K562 (cell line): ENCODE data around the gene BTG2. TPM values are rescaled to one million over a fixed set of nuclear protein-coding genes. Genes with fewer than 3 reads are reported as not detected.

Experiments
- ATAC-seq: fragments of 200-7000 bp; cut with Tn5 transposase; 3 replicates; pipeline ENCODE4 v1.9.1; 2020; ENCODE audit warnings: moderate library complexity
- BruUV-seq: library from RNA; stranded (reverse); fragments of 400-500 nt; replicated peaks from 2 replicates; lab custom pipeline; 2021; lab: Mats Ljungman, UMichigan
- CTCF ChIA-PET: fragments of 300-600 bp; formaldehyde crosslinking; extraction: SDS; loops from one replicate; lab custom pipeline; 2021; ENCODE audit warnings: low intra/inter-chr PET ratio; lab: Yijun Ruan, JAX
- POLR2A ChIA-PET: fragments of 300-600, 350-650 bp; sonication (Branson Sonifier 250); formaldehyde crosslinking; extraction: SDS; loops from one replicate; lab custom pipeline; 2021; ENCODE audit warnings: antibody characterized with exemption, inconsistent platforms; lab: Yijun Ruan, JAX
- DNase-seq, 4 experiments: peaks; one replicate each; pipeline versions ENCODE4 v3.0.0 to v3.0.0-alpha.2; 2011 to 2018; ENCODE audit warnings: low spot score in 3 of 4, mixed read lengths in 3 of 4; ENCODE audit errors: extremely low read depth in 1 of 4
- FAIRE-seq: peaks from 2 replicates; lab custom pipeline; 2011; peaks lifted over from hg19 to GRCh38; lab: Jason Lieb, UNC
- H2AFZ ChIP-seq: 2 replicates; pipeline ENCODE4 v1.6.0; 2011; ENCODE audit warnings: low read depth, low read length, control low read depth, inconsistent platforms
- H3K27ac ChIP-seq: fragments of 200-600 bp; 3 replicates; pipeline ENCODE4 v1.8.0; 2011; ENCODE audit warnings: low read depth, mild to moderate bottlenecking, control low read depth, inconsistent platforms, low read length, moderate library complexity, mixed read lengths; ENCODE audit errors: extremely low read depth
- H3K27me3 ChIP-seq, 2 experiments: fragments of 300-600 bp in 1 of 2; 2 replicates in 1 of 2; 3 replicates in 1 of 2; pipeline versions ENCODE4 v1.6.0 to v1.8.0; 2011; ENCODE audit warnings: inconsistent platforms in 2 of 2, low read length in 2 of 2, mild to moderate bottlenecking in 1 of 2, mixed read lengths in 1 of 2, moderate library complexity in 1 of 2; ENCODE audit not compliant: control insufficient read depth in 2 of 2, insufficient read depth in 2 of 2
- H3K36me3 ChIP-seq: fragments of 300-600 bp; 3 replicates; pipeline ENCODE4 v1.8.0; 2011; ENCODE audit warnings: mild to moderate bottlenecking, low read length, inconsistent platforms; ENCODE audit not compliant: control insufficient read depth, insufficient read depth
- H3K4me1 ChIP-seq, 2 experiments: fragments of 200-600 bp in 1 of 2; replicated peaks in 1 of 2; 2 replicates in 1 of 2; 3 replicates in 1 of 2; pipeline versions ENCODE4 v1.5.1 to v1.8.0; 2011; ENCODE audit warnings: inconsistent platforms in 2 of 2, low read length in 2 of 2, mild to moderate bottlenecking in 1 of 2, mixed read lengths in 1 of 2, moderate library complexity in 1 of 2; ENCODE audit not compliant: control insufficient read depth in 2 of 2, insufficient read depth in 2 of 2
- H3K4me2 ChIP-seq: 2 replicates; pipeline ENCODE4 v1.6.1; 2011; ENCODE audit warnings: low read length, control low read depth, inconsistent platforms, mixed read lengths; ENCODE audit not compliant: insufficient read depth
- H3K4me3 ChIP-seq: fragments of 200-600 bp; sonication (generic), shearing (Covaris generic); 2 replicates; pipeline ENCODE4 v1.5.1; 2016; ENCODE audit warnings: control low read depth, inconsistent platforms
- H3K79me2 ChIP-seq: fragments of 200-600 bp; 3 replicates; pipeline ENCODE4 v1.8.0; 2011; ENCODE audit warnings: low read length, inconsistent platforms; ENCODE audit not compliant: control insufficient read depth, insufficient read depth
- H3K9ac ChIP-seq, 2 experiments: 2 replicates each; pipeline versions ENCODE4 v1.6.0 to v1.6.1; 2011; ENCODE audit warnings: low read depth in 2 of 2, low read length in 2 of 2, control low read depth in 1 of 2, inconsistent platforms in 1 of 2, mild to moderate bottlenecking in 1 of 2, mixed read lengths in 1 of 2; ENCODE audit not compliant: insufficient read depth in 1 of 2
- H3K9me1 ChIP-seq: one replicate; pipeline ENCODE4 v1.6.0; 2011; ENCODE audit warnings: inconsistent platforms, mild to moderate bottlenecking, low read length, moderate library complexity; ENCODE audit not compliant: control insufficient read depth, insufficient read depth
- H3K9me3 ChIP-seq: replicated peaks from 2 replicates; pipeline ENCODE4 v1.5.1; 2011; ENCODE audit warnings: low read depth, low read length, inconsistent platforms; ENCODE audit not compliant: control insufficient read depth, insufficient read depth
- H4K20me1 ChIP-seq: replicated peaks from 2 replicates; pipeline ENCODE4 v1.6.1; 2011; ENCODE audit warnings: low read length, inconsistent platforms, mixed read lengths; ENCODE audit not compliant: control insufficient read depth, insufficient read depth
- CEBPB ChIP-seq: fragments of 450-650 bp; IDR thresholded peaks from 2 replicates; pipeline ENCODE4 v1.6.1; 2016; ENCODE audit warnings: missing genetic modification characterization, missing compliant biosample characterization
- CEBPG ChIP-seq, 3 experiments: fragments of 200-800 bp in 1 of 3; sonication (Bioruptor generic) in 1 of 3; sonication (generic) in 1 of 3; formaldehyde crosslinking in 1 of 3; IDR thresholded peaks in 2 of 3; conservative IDR thresholded peaks in 1 of 3; 2 replicates each; pipeline versions ENCODE4 v1.6.1 to v1.8.0; 2016 to 2022; ENCODE audit warnings: missing compliant biosample characterization in 2 of 3, missing genetic modification characterization in 2 of 3, mild to moderate bottlenecking in 1 of 3, missing genetic modification reagents in 1 of 3
- GATA2 ChIP-seq: sonication (generic); formaldehyde crosslinking; IDR thresholded peaks from 2 replicates; pipeline ENCODE4 v1.4.0; 2020; ENCODE audit warnings: mild to moderate bottlenecking, missing genetic modification reagents
- U2AF2 ChIP-seq: fragments of 200-400 bp; formaldehyde crosslinking; optimal IDR thresholded peaks from 2 replicates; pipeline ENCODE3; 2017; ENCODE audit warnings: low read depth, mild to moderate bottlenecking, low read length
- in situ Hi-C: fragments of 300-500 bp; cut with MboI; formaldehyde crosslinking; loops from 4 replicates; pipeline ENCODE4 v1.15.0; 2018; ENCODE audit warnings: inconsistent platforms, mixed read lengths
- intact Hi-C: fragments of 100-400 bp; cut with micrococcal nuclease; formaldehyde crosslinking; loops from 2 replicates; pipeline ENCODE4 v1.14.2; 2022
- polyA plus RNA-seq, 8 experiments: library from polyadenylated mRNA; depleted of rRNA in 4 of 8; stranded (reverse) in 5 of 8; unstranded in 3 of 8; fragments of >200 nt; fragmentation: Nextera tagmentation in 2 of 8; fragmentation: Illumina TruSeq in 1 of 8; extraction: Ambion mirVana in 2 of 8; extraction: Trizol in 1 of 8; gene quantifications; 2 replicates each; pipeline versions ENCODE4 v1.2.1 to v1.2.3, GENCODE V29; 2011 to 2014; ENCODE audit warnings: inconsistent platforms in 1 of 8, missing spikeins in 1 of 8
- total RNA-seq, 7 experiments: library from RNA; depleted of rRNA in 6 of 7; stranded (reverse); fragments of >200 nt in 6 of 7; fragmentation: Illumina TruSeq in 2 of 7; extraction: Trizol in 2 of 7; gene quantifications; 2 replicates each; pipeline versions ENCODE4 v1.2.1 to v1.2.3, GENCODE V29; 2011 to 2021; ENCODE audit warnings: low replicate concordance in 1 of 7

Gene BTG2
- total and polyA plus RNA-seq, 9 of the 15 experiments (the other 6 are each of a cell fraction or from before 2014, with no cell fraction given): 2.3 to 41.9 (median 8.7) TPM

- TF ChIP-seq U2AF2 (no peak), CEBPG (CRISPR knock-in tag; IDR thresholded peaks at IDR 0.05) (no peak), CEBPG (tag; conservative IDR thresholded peaks at IDR 0.05 in 1 of 2, IDR thresholded peaks at IDR 0.05 in 1 of 2) (peak in 1 of 2 experiments; percentile 60; a peak in 3 of 4 replicates), GATA2 (CRISPR knock-in tag) (0 out of 2 replicates have a peak, but pooled peaks have one; percentile 16), CEBPB (tag) (peak; percentile 64)
- ATAC-seq: no peak
- Histone ChIP-seq H4K20me1 (no peaks in the 10 kb centered on the region), H3K9me3 (no peaks in the 10 kb centered on the region), H3K9ac (no peak overlapping the region), H3K27me3 (peaks cover 0 to 12% of the 10 kb centered on the region in 2 experiments; a peak in 3 of 5 replicates), H3K4me1 (peaks cover 26 to 41% of the 10 kb centered on the region in 2 experiments), H3K4me2 (no peak overlapping the region), H3K36me3 (no peaks in the 10 kb centered on the region), H3K27ac (no peak overlapping the region), H3K79me2 (no peaks in the 10 kb centered on the region), H3K4me3 (no peak overlapping the region), H3K9me1 (no peaks in the 10 kb centered on the region), H2AFZ (no peak overlapping the region)
- no peak for DNase-seq
- no TSS peak for BruUV-seq
- no peak for FAIRE-seq
- intact Hi-C loops: no loop called here
- CTCF ChIA-PET: no interaction called here
- in situ Hi-C loops: no loop called here
- POLR2A ChIA-PET: interaction anchor here (0.6 to 9.3 kb wide), 9 partner anchors 11 to 1317 kb away, joined by 3 to 117 read pairs (median 3); partner anchors contain the start of gene BTG2
Observed at GRCh38 chr1:203322500-203323179, 17.3 kb downstream of the BTG2 start.
